Tibial nerve (tissue), 3 donors: ENCODE measurements around the gene ALKBH1.

ENCODE experiments used
- CTCF ChIP-seq, 5 experiments: fragments of 200-600 bp in 3 of 5; fragments of 450-650 bp in 2 of 5; sonication (generic) in 3 of 5; IDR thresholded peaks; one replicate each; pipeline ENCODE4 v1.5.1; 2016 to 2019; ENCODE audit warnings: antibody characterized with exemption in 5 of 5, mild to moderate bottlenecking in 3 of 5, moderate library complexity in 2 of 5
- POLR2A ChIP-seq, 2 donors: fragments of 450-650 bp; IDR thresholded peaks; one replicate each; pipeline ENCODE4 v1.6.1; 2017; ENCODE audit warnings: antibody characterized with exemption in 2 of 2, mild to moderate bottlenecking in 2 of 2, moderate library complexity in 2 of 2

GRCh38 chr14:77646907-77647306, 60.9 kb downstream of the ALKBH1 start:
- TF ChIP-seq CTCF (IDR thresholded peaks at IDR 0.05) (no peak), POLR2A (IDR thresholded peaks at IDR 0.05) (no peak)
